ENCODE data around the gene NSF.
"Not testable (repeated sequence)": the region's sequence is repeated elsewhere in the genome, so short reads cannot be mapped to it uniquely, and the experiment has no call there.

- TF ChIP-seq, protein P1, sequence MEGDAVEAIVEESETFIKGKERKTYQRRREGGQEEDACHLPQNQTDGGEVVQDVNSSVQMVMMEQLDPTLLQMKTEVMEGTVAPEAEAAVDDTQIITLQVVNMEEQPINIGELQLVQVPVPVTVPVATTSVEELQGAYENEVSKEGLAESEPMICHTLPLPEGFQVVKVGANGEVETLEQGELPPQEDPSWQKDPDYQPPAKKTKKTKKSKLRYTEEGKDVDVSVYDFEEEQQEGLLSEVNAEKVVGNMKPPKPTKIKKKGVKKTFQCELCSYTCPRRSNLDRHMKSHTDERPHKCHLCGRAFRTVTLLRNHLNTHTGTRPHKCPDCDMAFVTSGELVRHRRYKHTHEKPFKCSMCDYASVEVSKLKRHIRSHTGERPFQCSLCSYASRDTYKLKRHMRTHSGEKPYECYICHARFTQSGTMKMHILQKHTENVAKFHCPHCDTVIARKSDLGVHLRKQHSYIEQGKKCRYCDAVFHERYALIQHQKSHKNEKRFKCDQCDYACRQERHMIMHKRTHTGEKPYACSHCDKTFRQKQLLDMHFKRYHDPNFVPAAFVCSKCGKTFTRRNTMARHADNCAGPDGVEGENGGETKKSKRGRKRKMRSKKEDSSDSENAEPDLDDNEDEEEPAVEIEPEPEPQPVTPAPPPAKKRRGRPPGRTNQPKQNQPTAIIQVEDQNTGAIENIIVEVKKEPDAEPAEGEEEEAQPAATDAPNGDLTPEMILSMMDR (IDR thresholded peaks at IDR 0.05), result not testable (repeated sequence)
- TF ChIP-seq EZH2, EZH2phosphoT487 (IDR thresholded peaks at IDR 0.05): not testable (repeated sequence)
Measured at GRCh38 chr17:46768896-46769295, 178.4 kb downstream of the NSF start.

Measured in neural progenitor cell (in vitro differentiated cells).